ENCODE data around the gene CBX1. TPM values are rescaled to one million over a fixed set of nuclear protein-coding genes. Genes with fewer than 3 reads are reported as not detected.

The CBX1 gene
- total and polyA plus RNA-seq, 2 of the 13 experiments (the other 11 are each of a cell fraction or from before 2014, with no cell fraction given), result 17.8 to 108 TPM

GRCh38 chr17:48101012-48101720, at the start of gene CBX1 (continued):
- TF ChIP-seq NFYC (CRISPR knock-in tag; IDR thresholded peaks at IDR 0.05), result peak; percentile 47; the same call in 1 of the 2 replicates
- TF ChIP-seq ZNF230 (CRISPR knock-in tag; IDR thresholded peaks at IDR 0.05), result peak; percentile 94; the same call in 1 of the 2 replicates
- no peak; the same call in 1 of the 2 replicates for TF ChIP-seq ONECUT2 (CRISPR knock-in tag; IDR thresholded peaks at IDR 0.05)
- TF ChIP-seq ZNF550 (CRISPR knock-in tag; IDR thresholded peaks at IDR 0.05; ENCODE audit: borderline replicate concordance), result no peak
- TF ChIP-seq FOXK1 (CRISPR knock-in tag; IDR thresholded peaks at IDR 0.05; ENCODE audit: borderline replicate concordance, low read depth), result peak; percentile 81; the same call in 1 of the 2 replicates
- TF ChIP-seq ZNF292 (CRISPR knock-in tag; IDR thresholded peaks at IDR 0.05; ENCODE audit: borderline replicate concordance, low read depth), result no peak
- no peak for TF ChIP-seq ELF4 (CRISPR knock-in tag; IDR thresholded peaks at IDR 0.05; ENCODE audit: borderline replicate concordance)
- TF ChIP-seq ZNF563 (CRISPR knock-in tag; IDR thresholded peaks at IDR 0.05), result peak; percentile 98
- TF ChIP-seq BATF2 (CRISPR knock-in tag; IDR thresholded peaks at IDR 0.05), result 0 out of 2 replicates have a peak, but pooled peaks have one; percentile 52
- no peak for TF ChIP-seq CHD2 (IDR thresholded peaks at IDR 0.05; ENCODE audit: low read depth, low read length)
- 0 out of 2 replicates have a peak, but pooled peaks have one; percentile 28 for TF ChIP-seq PRDM15 (CRISPR knock-in tag; IDR thresholded peaks at IDR 0.05)
- peak; percentile 30 to 39; a peak in 1 of 4 replicates for TF ChIP-seq EP300 (IDR thresholded peaks at IDR 0.05; ENCODE audit: low read depth in 2 of 2, low read length in 2 of 2)
- TF ChIP-seq EP300 (CRISPR knock-in tag; IDR thresholded peaks at IDR 0.05; ENCODE audit: borderline replicate concordance), result peak; percentile 32; the same call in 1 of the 2 replicates
- peak; percentile 92 for TF ChIP-seq ZNF800 (CRISPR knock-in tag; IDR thresholded peaks at IDR 0.05)
- TF ChIP-seq CBX1 (IDR thresholded peaks at IDR 0.05; ENCODE audit: low read depth), result peak; percentile 44
- no peak; the same call in 1 of the 2 replicates for TF ChIP-seq ISX (CRISPR knock-in tag; conservative IDR thresholded peaks at IDR 0.05)
- peak; percentile 88; the same call in 1 of the 2 replicates for TF ChIP-seq ZNF235 (CRISPR knock-in tag; IDR thresholded peaks at IDR 0.05; ENCODE audit: borderline replicate concordance)
